Epithelial cell of esophagus (primary cell): Measurements from ENCODE around the gene ZNF831.

Source experiments
- DNase-seq: peaks from one replicate; pipeline ENCODE4 v3.0.0; 2010; ENCODE audit warnings: low read depth
- H3K4me3 ChIP-seq: 2 replicates; pipeline ENCODE4 v1.5.1; 2011; ENCODE audit warnings: mild to moderate bottlenecking, low read length, control low read depth
- TF ChIP-seq, protein P1 (sequence below): IDR thresholded peaks from 2 replicates; pipeline ENCODE4 v1.5.1; 2011; ENCODE audit warnings: low read depth, mild to moderate bottlenecking, low read length, control low read depth, inconsistent platforms; ENCODE audit not compliant: insufficient read depth; ENCODE audit errors: missing control alignments

The ZNF831 gene

DNA sequence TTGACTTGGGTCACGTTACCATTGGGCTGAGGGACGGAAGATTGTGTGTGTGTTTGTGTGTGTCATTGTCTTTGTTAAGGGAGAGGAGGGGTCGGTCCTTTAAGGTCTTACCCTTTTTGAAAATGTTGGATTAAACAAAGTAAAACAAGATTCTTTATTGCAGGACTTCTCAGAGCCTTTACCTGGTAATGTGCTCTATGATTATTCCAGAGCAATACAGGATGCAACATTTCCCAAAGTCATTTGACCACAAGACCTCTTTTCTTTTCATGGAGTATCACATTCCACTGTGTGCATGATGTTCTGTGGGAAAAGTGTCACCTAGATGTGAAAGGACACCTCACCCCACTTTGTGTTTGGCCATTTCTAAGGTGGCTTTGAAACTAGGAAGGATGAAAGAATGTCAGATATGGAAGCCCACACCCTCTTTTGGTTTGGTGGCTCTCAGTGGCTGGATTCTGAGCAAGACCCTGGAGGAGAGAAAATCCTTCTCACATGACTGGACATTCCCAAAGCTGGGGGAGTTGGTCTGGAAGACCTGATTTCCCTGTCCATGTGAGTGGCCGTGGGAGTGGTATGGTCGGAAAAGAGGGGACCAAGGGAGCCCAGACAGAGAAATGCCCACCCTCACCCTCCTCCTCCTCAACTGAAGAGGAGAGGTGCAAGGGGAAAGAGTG is 18.2 kb upstream of the ZNF831 start:
- no peak overlapping the region for H3K4me3 ChIP-seq
- DNase-seq: no peak
- TF ChIP-seq, protein P1, sequence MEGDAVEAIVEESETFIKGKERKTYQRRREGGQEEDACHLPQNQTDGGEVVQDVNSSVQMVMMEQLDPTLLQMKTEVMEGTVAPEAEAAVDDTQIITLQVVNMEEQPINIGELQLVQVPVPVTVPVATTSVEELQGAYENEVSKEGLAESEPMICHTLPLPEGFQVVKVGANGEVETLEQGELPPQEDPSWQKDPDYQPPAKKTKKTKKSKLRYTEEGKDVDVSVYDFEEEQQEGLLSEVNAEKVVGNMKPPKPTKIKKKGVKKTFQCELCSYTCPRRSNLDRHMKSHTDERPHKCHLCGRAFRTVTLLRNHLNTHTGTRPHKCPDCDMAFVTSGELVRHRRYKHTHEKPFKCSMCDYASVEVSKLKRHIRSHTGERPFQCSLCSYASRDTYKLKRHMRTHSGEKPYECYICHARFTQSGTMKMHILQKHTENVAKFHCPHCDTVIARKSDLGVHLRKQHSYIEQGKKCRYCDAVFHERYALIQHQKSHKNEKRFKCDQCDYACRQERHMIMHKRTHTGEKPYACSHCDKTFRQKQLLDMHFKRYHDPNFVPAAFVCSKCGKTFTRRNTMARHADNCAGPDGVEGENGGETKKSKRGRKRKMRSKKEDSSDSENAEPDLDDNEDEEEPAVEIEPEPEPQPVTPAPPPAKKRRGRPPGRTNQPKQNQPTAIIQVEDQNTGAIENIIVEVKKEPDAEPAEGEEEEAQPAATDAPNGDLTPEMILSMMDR: no peak

DNA sequence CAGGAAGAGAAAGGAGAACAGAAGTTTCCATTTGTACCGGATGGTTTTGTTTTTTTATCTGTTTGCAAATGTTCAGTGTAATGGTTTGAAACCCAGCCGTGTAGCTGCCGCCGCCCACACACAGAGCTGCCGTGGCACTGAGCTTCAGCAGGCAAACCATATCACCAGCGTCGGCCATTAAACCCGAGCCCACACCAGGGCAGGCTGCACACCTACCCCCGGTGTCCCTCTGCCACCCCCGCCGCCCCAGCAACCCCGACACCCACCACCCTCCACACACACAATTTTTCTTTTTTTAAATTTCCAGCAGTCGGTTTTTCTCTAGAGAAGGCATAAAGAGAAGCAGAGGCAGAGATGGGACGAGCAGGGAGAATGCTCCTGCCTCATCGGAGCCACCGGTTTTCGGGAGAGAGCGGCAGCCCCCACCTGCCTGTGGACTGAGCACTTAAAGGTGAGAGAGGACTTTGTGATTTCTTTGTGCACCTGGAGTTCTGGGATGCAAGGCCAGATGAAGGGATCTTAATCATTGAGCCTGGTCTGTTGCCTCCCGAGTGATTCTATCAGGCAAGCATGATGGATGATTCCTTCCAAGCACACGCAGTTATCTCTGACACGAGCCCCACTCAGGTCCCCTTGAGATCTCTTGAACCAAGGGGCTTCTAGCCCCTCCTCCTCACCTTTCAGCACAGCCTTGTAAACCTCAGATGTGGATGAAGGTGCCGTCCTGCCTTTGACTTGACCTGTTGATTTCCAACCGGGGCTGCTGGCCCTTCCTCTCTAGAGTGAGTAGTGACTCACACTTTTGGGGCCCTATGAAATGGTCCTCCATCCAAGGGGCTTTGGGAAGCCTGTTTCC is 17.5 kb upstream of the ZNF831 start:
- H3K4me3 ChIP-seq: no peak overlapping the region
- TF ChIP-seq, protein P1: no peak
- no peak for DNase-seq

DNA sequence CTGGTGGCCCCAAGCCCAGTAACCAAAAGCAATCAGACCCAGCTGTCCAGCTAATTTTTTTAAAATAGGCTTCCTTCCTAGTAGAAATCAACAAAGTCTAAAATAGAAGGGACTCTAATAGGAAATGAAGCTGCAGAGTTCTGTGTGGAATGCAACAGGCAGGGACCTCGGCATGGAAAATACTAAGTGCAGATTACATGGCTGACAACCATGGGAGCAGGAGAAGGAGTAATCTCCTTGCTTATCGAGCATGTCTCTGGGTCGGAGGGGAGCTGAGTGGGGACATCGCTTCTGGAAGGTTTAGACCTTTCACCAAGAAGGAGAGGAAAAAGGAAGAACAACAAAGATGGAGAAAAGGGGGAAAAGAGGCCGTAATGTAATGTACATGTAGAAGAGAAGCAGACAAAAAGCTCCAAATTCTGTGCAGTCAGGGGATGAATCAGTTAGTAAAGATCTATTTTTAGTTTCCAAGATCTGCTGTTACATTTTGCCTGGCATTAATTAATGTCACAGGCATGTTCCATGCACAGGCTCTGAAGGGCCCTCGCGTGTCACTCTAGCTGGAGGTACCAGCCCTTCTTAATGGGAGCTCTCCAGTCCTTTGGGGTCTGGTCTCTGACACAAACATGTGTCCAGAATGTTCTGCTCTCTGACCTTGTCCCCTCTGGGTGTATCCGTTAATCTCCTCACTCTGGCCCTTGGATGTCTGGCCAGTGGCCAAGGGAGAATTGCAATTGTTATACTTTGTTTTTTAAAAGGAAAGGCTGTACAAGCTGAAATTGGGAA is 16.6 kb upstream of the ZNF831 start:
- H3K4me3 ChIP-seq: no peak overlapping the region
- DNase-seq: no peak
- TF ChIP-seq, protein P1: no peak

DNA sequence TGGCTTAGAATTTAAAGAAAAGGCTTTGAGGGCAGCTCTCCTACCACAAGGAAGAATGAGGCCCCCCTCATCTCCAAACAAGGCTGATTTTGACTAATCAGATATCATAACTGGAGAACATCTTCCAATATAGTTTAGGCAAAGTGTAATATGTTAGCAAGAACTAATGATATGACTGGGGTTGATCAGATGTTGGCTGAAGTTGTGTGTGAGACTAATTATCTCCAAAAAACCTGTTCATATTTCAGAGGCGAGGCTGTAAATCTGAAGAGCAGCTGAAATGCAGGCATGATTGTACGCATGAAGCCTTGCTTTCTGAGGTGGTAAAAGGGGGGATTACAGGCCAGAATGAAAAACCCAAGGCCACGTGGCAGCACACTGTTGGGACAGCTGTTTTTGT is 16.0 kb upstream of the ZNF831 start:
- no peak for DNase-seq
- no peak overlapping the region for H3K4me3 ChIP-seq
- TF ChIP-seq, protein P1: no peak

DNA sequence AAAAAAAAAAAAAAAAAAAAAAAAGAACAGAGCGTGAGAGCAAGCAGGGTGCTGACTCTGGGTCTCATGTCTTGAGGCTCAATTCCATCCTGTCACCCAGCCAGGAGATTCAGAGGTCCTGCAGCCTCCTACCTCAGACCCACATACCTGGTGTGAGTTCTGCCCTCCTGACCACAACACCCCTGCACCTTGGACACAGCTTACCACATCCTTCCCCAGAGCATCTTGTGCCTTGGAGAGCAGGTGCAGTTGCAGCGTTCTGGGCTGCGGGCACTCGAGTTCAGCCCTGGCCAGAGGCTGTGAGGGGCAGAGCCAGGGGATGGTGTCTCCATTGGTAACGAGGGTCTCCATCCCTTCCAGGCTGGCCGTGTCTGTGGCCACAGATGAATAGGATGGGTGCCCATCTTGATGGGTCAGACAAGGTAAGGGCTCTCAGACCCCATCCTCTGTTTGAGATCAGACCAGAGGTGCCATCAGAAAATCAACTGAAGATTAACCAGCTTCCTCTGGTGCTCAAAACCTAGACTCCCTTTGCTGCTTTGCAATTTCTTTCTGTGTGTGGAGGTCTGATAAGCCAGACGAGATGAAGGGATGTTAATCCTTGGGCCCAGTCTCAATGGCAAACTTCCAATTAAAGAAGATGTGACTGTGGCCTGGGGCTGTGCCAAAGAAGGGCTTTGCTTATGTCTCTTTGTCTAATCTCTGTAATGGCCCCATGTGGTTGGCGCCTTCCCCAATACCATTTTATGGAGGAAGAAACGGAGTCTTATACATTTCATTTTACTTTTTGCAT is 14.7 kb upstream of the ZNF831 start:
- TF ChIP-seq, protein P1: no peak
- H3K4me3 ChIP-seq: no peak overlapping the region
- no peak for DNase-seq
